22Rv1 (cell line): ENCODE results near the gene SCYL3.
A peak's percentile ranks its signal among the peaks of the same experiment; 100 is the strongest.

Experiments used
- CTCF ChIP-seq: fragments of 450-650 bp; IDR thresholded peaks from 2 replicates; pipeline ENCODE4 v1.5.1; 2017; ENCODE audit warnings: mild to moderate bottlenecking
- ZFX ChIP-seq: fragments of 450-650 bp; IDR thresholded peaks from 2 replicates; pipeline ENCODE4 v1.6.1; 2017; ENCODE audit warnings: antibody characterized with exemption, borderline replicate concordance

- TF ChIP-seq CTCF (peak; percentile 89), ZFX (no peak)
Observed at GRCh38 chr1:169809370-169810095, 84.2 kb downstream of the SCYL3 start.
